Measurements from ENCODE around the gene SLC16A8.

The SLC16A8 gene

GRCh38 chr22:38072322-38073149, 11.4 kb downstream of the SLC16A8 start:
- DNase-seq (ENCODE audit: low read depth in 2 of 2): no peak

GRCh38 chr22:38071421-38072321, 12.3 kb downstream of the SLC16A8 start:
- no peak for DNase-seq (ENCODE audit: low read depth in 2 of 2)

GRCh38 chr22:38070250-38070921, 13.6 kb downstream of the SLC16A8 start:
- no peak for DNase-seq (ENCODE audit: low read depth in 2 of 2)

- DNase-seq (ENCODE audit: low read depth in 2 of 2): no peak
Observed at GRCh38 chr22:38069372-38070249, 14.4 kb downstream of the SLC16A8 start.

- DNase-seq (ENCODE audit: low read depth in 2 of 2): no peak
Observed at GRCh38 chr22:38068641-38069371, 15.2 kb downstream of the SLC16A8 start.

GRCh38 chr22:38067761-38068360, 16.1 kb downstream of the SLC16A8 start:
- DNase-seq (ENCODE audit: low read depth in 2 of 2): no peak

GRCh38 chr22:38067028-38067415, 17.0 kb downstream of the SLC16A8 start:
- DNase-seq (ENCODE audit: low read depth in 2 of 2): no peak

- no peak for DNase-seq (ENCODE audit: low read depth in 2 of 2)
Observed at GRCh38 chr22:38066381-38067027, 17.5 kb downstream of the SLC16A8 start.

- DNase-seq (ENCODE audit: low read depth in 2 of 2): no peak
Observed at GRCh38 chr22:38065539-38065938, 18.4 kb downstream of the SLC16A8 start.

- DNase-seq (ENCODE audit: low read depth in 2 of 2): no peak
Observed at GRCh38 chr22:38062791-38063190, 21.2 kb downstream of the SLC16A8 start.

- DNase-seq (ENCODE audit: low read depth in 2 of 2): peak; percentile 68 to 70
Observed at GRCh38 chr22:38056969-38057891, 26.8 kb downstream of the SLC16A8 start, which contains the start of gene PICK1. Gene PICK1, plus strand, starts transcription at chr22:38057404. Its CDS starts 406 bp downstream, at chr22:38057810.

- peak; percentile 64 to 72 for DNase-seq (ENCODE audit: low read depth in 2 of 2)
Observed at GRCh38 chr22:38051900-38052862, 31.8 kb downstream of the SLC16A8 start.

- no peak for DNase-seq (ENCODE audit: low read depth in 2 of 2)
Observed at GRCh38 chr22:38051261-38051660, 32.7 kb downstream of the SLC16A8 start.

- no peak for DNase-seq (ENCODE audit: low read depth in 2 of 2)
Observed at GRCh38 chr22:38050720-38051119, 33.3 kb downstream of the SLC16A8 start.

GRCh38 chr22:38049812-38050619, 34.0 kb downstream of the SLC16A8 start:
- no peak for DNase-seq (ENCODE audit: low read depth in 2 of 2)

- DNase-seq (ENCODE audit: low read depth in 2 of 2): no peak
Observed at GRCh38 chr22:38046070-38046748, 37.8 kb downstream of the SLC16A8 start.
